ENCODE measurements around the gene KCNQ2.

The KCNQ2 gene

DNA sequence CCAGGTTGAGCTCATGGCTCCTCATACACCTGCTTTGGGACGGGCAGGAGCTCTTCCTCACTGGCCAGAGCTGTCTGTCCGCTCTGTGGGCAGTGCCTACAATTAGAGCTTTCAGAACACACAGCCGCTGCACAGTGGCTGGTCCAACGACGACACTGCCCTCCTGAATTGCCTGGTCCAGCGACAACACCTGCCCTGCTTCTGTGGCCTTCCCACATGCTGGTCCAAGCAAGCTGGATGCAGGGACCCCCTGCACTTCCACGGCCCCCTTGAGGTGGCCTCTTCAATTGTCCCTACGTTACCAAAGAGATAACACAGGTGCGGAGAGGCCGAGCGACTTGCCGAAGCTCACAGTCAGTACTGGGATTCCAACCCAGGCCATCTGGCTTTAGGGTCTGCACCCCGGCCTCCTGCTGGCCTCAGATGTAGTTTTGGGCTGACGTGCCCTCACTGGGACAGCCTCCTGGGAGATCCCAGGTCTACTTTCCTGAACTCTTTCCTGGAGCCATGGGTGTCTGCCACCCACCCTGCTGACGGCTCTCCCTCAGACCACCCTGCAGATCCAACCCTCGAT lies 109.9 kb downstream of the KCNQ2 start:
- H3K27ac ChIP-seq (ENCODE audit: low read depth, low read length) = no peak overlapping the region
- H3K9me3 ChIP-seq (ENCODE audit: low read length) = no peaks in the 10 kb centered on the region
- H3K27me3 ChIP-seq (ENCODE audit: control insufficient read depth in 1 of 2, insufficient read depth in 2 of 2, low read length in 2 of 2) = peaks cover 0 to 51% of the 10 kb centered on the region in 2 donors
- no peaks in the 10 kb centered on the region for H3K4me1 ChIP-seq (ENCODE audit: insufficient read depth, low read length)
- no peak overlapping the region for H3K4me3 ChIP-seq (ENCODE audit: low read depth in 1 of 2, low read length in 2 of 2)
- H3K9ac ChIP-seq (ENCODE audit: low read length) = no peak overlapping the region
- H3K36me3 ChIP-seq (ENCODE audit: insufficient read depth, low read length) = no peaks in the 10 kb centered on the region

DNA sequence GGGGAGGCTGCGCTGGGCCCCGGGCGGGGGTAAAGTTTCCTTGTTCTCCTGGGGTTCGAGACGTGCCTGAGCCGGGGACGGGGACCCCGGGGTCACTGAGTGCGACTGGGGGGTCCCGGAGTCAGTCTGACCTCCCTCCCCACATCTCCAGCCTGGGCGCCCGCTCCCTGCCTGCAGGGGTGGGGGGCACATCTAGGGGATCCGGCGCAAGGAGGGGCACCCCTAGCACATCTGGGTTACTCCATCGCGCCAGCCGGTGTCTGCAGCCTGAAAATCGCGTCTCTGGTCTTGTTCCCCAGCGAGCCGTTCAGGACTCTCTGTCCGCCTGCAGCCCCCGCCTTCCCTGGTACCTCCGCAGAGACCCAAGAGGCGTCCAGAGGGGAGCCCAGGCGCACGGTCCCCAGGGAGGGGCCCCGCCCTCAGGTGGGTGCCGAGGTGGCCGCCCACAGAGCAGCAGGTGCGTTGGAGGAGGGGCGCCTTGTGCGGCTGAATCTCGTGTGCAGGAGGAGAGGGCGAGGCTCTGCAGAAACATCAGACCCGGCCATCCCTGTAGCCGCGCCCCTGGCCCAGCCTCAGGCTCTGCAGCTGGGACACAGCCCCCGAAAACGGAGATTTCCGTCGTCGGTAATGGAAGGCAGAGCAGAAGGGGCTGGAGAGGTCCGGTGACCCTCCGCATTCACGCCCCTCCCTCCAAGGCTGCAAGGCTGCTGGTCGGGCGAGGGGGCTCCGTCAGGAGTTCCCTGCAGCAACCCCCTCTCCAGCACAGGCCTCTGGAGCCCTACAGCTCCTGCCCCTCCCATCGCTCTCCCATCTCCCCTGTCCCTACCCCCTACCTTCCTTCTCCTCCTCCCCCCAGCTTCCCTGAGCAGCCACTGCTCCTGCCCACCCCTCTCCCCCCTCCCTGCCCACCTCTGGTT lies 110.7 kb downstream of the KCNQ2 start:
- Histone ChIP-seq H3K27ac (ENCODE audit: low read depth, low read length) (no peak overlapping the region), H3K9me3 (ENCODE audit: low read length) (no peaks in the 10 kb centered on the region), H3K27me3 (ENCODE audit: control insufficient read depth in 1 of 2, insufficient read depth in 2 of 2, low read length in 2 of 2) (peaks cover 0 to 47% of the 10 kb centered on the region in 2 donors), H3K4me1 (ENCODE audit: insufficient read depth, low read length) (no peaks in the 10 kb centered on the region), H3K36me3 (ENCODE audit: insufficient read depth, low read length) (no peaks in the 10 kb centered on the region), H3K9ac (ENCODE audit: low read length) (no peak overlapping the region), H3K4me3 (ENCODE audit: low read depth in 1 of 2, low read length in 2 of 2) (no peak overlapping the region)

DNA sequence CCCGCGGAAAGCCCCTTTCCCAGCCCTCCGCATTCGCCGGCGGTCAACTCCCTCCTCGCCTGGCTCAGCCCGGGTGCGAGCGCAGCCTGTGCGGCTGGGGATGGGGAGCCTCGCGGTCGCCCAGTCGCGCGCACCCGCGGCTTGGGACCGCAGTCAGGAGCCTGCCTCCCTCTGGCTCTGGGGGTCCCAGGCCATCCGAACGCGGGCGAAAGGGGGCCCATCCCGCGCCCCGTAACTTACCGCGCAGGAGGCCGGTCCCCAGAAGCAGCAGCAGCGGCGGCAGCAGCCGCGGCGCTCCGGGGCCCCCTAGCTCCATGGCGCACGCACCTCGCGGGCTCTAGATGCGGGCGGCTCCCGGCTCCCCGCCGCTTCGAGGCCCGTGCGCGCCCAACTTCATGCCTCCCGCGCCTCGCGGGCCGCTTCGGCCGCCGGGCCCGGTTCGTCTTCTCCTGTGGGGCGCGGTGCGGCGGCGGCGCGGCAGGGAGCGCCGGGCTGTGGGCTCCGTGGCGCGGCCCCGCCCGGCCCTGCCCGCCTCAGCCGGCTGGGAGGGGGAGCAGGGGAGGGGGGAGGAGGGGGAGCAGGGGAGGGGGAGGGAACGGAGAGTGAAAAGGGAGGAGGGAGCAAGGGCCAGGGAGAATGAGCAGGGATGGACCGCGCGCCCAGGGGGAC lies 111.5 kb downstream of the KCNQ2 start, which contains the start of gene CHRNA4:
TSS of gene CHRNA4 (minus strand) at position 500 of the 669 bp plus-strand sequence. CDS start at position 316, 184 bp downstream.
- peaks cover 0 to 47% of the 10 kb centered on the region in 2 donors for H3K27me3 ChIP-seq (ENCODE audit: control insufficient read depth in 1 of 2, insufficient read depth in 2 of 2, low read length in 2 of 2)
- no peak within 1 kb of the TSS for H3K27ac ChIP-seq (ENCODE audit: low read depth, low read length)
- H3K4me3 ChIP-seq (ENCODE audit: low read depth in 1 of 2, low read length in 2 of 2) = no peak within 1 kb of the TSS
- no peaks in the 10 kb centered on the region for H3K36me3 ChIP-seq (ENCODE audit: insufficient read depth, low read length)
- H3K4me1 ChIP-seq (ENCODE audit: insufficient read depth, low read length) = no peaks in the 10 kb centered on the region
- H3K9ac ChIP-seq (ENCODE audit: low read length) = no peak within 1 kb of the TSS
- H3K9me3 ChIP-seq (ENCODE audit: low read length) = no peaks in the 10 kb centered on the region

DNA sequence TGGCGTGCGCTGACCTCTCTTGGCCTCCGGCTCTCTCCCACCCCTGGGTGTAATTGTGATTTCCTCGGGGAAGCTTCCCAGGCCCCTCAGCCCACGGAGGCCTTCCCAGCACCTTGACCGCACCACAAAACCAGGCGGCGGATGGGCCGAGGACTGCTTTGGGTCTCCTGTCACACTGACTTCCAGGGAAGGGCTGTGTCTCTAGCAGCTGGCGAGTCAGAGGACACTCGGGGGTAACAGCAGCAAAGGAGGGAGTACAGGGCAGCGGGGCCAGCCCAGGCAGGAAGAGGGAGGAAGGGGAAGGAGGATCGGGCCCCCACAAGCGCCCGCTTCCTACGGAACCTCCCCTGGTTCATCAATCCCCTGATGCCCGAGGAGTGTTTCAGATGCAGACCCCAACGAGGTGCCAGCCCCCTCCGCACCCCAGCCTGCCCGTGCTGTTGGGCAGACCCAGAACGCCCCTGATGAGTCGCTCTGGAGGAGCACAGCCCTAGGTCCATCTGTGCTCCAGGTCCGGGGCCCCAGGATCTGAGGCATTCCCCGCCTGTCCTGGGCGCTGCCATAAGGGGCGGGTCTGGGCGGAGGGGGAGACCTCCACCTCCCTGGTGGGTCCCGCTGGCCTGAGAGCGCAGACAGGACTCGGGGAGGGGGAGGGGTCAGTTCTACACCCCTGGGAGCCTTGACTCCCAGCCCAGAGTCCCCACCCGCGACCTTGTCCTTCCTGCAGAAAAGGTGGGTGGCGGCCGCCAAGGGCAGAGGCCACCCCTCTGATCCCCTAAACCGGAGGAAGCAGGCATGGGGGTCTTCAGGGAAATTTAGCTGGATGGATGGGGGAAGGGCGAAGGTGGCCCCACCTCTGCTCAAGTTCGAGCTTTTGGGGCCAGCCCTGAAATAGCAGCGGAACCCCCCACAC lies 112.3 kb downstream of the KCNQ2 start:
- no peak overlapping the region for H3K4me3 ChIP-seq (ENCODE audit: low read depth in 1 of 2, low read length in 2 of 2)
- no peak overlapping the region for H3K9ac ChIP-seq (ENCODE audit: low read length)
- no peak overlapping the region for H3K27ac ChIP-seq (ENCODE audit: low read depth, low read length)
- no peaks in the 10 kb centered on the region for H3K9me3 ChIP-seq (ENCODE audit: low read length)
- H3K36me3 ChIP-seq (ENCODE audit: insufficient read depth, low read length) = no peaks in the 10 kb centered on the region
- no peaks in the 10 kb centered on the region for H3K4me1 ChIP-seq (ENCODE audit: insufficient read depth, low read length)
- H3K27me3 ChIP-seq (ENCODE audit: control insufficient read depth in 1 of 2, insufficient read depth in 2 of 2, low read length in 2 of 2) = peaks cover 0 to 53% of the 10 kb centered on the region in 2 donors

DNA sequence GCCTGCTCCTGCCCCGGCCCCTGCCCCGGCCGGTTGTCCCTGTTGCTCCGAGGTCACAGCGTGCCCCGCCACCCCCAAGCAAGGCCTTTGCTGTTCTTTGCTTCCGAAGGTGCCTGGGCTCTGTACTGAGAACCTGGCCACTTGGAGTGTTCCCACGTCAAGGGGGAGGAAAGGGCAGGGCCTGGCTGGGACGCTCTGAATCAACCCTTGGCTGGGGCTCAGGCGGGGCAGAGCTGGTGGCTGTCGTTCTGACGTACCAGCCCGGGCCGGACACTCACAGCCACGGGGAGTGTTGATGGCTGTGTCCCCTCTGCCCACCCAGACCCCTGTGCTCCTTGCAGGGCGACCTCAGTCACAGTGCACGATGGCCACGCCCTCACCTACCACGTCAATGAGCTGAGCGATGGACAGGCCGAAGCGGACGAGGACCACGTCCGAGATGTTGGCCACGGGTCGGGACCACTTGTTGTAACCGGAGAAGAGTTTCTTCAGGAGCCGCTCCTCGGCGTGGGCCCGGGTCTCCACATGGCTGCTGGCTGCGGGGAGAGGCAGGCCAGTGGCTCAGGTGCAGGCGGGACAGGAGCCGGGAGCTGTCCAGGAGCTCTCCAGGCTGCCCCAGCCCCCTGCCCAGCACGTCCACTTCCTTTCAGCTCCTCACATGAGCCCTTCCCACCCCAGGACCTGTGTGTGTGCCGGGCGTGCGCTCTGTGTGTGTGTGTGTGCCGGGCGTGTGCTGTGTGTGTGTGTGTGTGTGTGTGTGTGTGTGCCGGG lies 113.1 kb downstream of the KCNQ2 start:
- H3K9ac ChIP-seq (ENCODE audit: low read length) = no peak overlapping the region
- H3K4me1 ChIP-seq (ENCODE audit: insufficient read depth, low read length) = no peaks in the 10 kb centered on the region
- H3K27ac ChIP-seq (ENCODE audit: low read depth, low read length) = no peak overlapping the region
- peaks cover 0 to 55% of the 10 kb centered on the region in 2 donors for H3K27me3 ChIP-seq (ENCODE audit: control insufficient read depth in 1 of 2, insufficient read depth in 2 of 2, low read length in 2 of 2)
- H3K9me3 ChIP-seq (ENCODE audit: low read length) = no peaks in the 10 kb centered on the region
- no peaks in the 10 kb centered on the region for H3K36me3 ChIP-seq (ENCODE audit: insufficient read depth, low read length)
- H3K4me3 ChIP-seq (ENCODE audit: low read depth in 1 of 2, low read length in 2 of 2) = no peak overlapping the region

DNA sequence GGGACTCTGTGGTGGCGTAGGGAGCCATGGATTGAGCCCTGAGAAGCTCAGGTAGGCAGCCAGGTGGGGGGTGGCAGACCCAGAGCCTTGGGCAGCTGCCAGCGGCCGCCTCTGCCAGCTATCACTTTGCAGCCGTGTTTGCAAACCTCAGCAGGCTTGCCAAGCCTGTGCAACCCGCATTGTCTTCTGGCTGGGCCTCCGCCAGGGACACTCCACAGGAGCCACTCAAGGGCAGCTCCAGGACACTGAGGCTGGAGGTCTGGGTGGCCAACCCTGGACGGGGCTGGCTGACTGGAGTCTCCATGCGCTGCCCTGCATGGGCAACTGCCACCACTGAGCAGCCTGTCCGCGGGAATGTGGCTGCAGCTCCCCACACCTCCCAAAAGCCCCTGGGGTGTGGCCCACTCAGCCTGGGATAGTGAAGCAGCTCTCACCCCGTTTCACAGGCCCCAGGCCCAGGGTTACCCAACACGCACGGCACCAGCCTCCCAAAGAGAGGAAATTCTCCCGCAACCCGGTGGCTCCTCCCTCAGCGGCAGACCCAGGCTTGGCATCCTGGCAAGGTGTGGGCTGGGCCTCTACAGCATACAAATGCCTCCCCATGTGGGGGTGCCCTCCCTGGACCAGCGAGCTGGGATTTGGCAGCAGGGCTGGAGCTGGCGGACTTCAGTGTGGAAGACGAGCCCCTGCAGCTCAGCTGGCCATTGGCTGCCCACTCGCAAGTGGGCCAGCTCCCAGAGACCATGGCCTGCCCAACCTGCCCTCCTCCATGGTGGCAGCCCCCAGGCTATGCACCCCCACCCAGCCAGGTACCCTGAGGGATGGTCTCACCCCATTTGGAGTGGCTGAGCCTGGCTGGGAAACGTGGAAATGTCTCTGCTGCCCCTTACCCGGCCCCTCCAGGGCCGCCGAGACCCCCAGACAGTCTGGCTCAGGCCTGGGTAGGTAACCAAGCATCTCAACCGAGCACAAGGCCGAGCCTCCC lies 114.2 kb downstream of the KCNQ2 start:
- H3K36me3 ChIP-seq (ENCODE audit: insufficient read depth, low read length) = no peaks in the 10 kb centered on the region
- no peaks in the 10 kb centered on the region for H3K9me3 ChIP-seq (ENCODE audit: low read length)
- no peak overlapping the region for H3K4me3 ChIP-seq (ENCODE audit: low read depth in 1 of 2, low read length in 2 of 2)
- H3K27ac ChIP-seq (ENCODE audit: low read depth, low read length) = no peak overlapping the region
- H3K9ac ChIP-seq (ENCODE audit: low read length) = no peak overlapping the region
- H3K27me3 ChIP-seq (ENCODE audit: control insufficient read depth in 1 of 2, insufficient read depth in 2 of 2, low read length in 2 of 2) = peaks cover 0 to 46% of the 10 kb centered on the region in 2 donors
- H3K4me1 ChIP-seq (ENCODE audit: insufficient read depth, low read length) = no peaks in the 10 kb centered on the region

DNA sequence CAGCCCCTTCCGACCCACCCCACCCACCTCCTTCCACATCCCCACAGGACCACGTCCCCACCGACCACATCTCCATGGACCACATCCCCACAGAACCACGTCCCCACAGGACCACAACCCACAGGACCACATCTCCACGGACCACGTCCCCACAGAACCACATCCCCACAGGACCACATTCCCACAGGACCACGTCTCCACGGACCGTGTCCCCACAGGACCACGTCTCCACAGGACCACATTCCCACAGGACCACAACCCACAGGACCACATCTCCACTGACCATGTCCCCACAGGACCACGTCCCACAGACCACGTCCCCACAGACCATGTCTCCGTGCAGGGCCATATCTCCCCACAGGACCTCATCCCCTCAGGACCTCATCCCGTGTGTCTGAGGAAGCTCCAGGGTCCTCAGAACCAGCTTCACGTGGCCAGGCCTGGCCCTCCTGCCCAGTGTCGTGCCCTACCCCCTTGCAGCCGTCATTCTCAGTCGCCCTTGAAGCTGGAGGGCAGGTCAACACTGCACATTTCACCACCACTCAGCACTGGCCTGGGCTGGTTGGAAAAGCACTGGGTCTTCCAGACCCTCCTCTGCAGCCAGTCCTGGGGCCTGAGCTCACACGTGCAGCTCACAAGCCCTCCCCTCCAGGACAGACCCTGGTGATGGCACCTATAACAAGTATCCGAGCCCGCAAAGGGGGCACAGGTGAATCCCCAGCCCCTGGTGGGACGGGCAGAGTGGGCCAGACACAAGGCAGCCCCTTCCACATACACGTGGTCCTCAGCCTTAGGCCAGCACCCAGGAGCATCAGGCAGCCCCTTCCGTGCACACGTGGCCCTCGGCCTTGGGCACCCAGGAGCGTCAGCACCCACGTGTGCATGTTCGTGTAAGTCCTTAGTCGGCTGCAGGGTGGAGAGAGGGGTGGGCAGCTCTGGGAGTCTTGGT lies 115.2 kb downstream of the KCNQ2 start:
- Histone ChIP-seq H3K36me3 (ENCODE audit: insufficient read depth, low read length) (no peaks in the 10 kb centered on the region), H3K27ac (ENCODE audit: low read depth, low read length) (no peak overlapping the region), H3K4me1 (ENCODE audit: insufficient read depth, low read length) (no peaks in the 10 kb centered on the region), H3K9ac (ENCODE audit: low read length) (no peak overlapping the region), H3K9me3 (ENCODE audit: low read length) (no peaks in the 10 kb centered on the region), H3K4me3 (ENCODE audit: low read depth in 1 of 2, low read length in 2 of 2) (no peak overlapping the region), H3K27me3 (ENCODE audit: control insufficient read depth in 1 of 2, insufficient read depth in 2 of 2, low read length in 2 of 2) (peaks cover 0 to 56% of the 10 kb centered on the region in 2 donors)

DNA sequence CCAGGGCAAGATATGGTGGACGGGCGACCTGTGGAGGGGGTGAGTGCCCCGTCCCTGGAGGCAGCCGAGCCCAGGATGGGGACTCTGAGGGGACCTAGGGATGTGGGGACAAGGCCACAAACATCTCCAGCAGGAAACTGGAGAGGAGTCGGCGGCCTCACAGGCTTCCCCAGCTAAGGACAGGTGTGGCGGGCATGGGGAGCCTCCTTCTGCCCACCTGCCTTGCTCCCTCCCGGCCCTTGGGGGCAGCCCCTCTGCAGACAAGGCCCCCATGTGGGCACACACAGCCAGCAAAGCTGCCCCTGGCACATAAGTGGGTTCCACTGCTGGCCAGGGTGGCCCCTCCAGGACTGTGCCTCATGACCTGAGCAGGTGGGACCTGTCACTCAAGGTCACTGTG lies 115.9 kb downstream of the KCNQ2 start:
- no peak overlapping the region for H3K9ac ChIP-seq (ENCODE audit: low read length)
- H3K36me3 ChIP-seq (ENCODE audit: insufficient read depth, low read length) = no peaks in the 10 kb centered on the region
- no peaks in the 10 kb centered on the region for H3K4me1 ChIP-seq (ENCODE audit: insufficient read depth, low read length)
- no peak overlapping the region for H3K27ac ChIP-seq (ENCODE audit: low read depth, low read length)
- H3K27me3 ChIP-seq (ENCODE audit: control insufficient read depth in 1 of 2, insufficient read depth in 2 of 2, low read length in 2 of 2) = peaks cover 0 to 54% of the 10 kb centered on the region in 2 donors
- H3K9me3 ChIP-seq (ENCODE audit: low read length) = no peaks in the 10 kb centered on the region
- H3K4me3 ChIP-seq (ENCODE audit: low read depth in 1 of 2, low read length in 2 of 2) = no peak overlapping the region

DNA sequence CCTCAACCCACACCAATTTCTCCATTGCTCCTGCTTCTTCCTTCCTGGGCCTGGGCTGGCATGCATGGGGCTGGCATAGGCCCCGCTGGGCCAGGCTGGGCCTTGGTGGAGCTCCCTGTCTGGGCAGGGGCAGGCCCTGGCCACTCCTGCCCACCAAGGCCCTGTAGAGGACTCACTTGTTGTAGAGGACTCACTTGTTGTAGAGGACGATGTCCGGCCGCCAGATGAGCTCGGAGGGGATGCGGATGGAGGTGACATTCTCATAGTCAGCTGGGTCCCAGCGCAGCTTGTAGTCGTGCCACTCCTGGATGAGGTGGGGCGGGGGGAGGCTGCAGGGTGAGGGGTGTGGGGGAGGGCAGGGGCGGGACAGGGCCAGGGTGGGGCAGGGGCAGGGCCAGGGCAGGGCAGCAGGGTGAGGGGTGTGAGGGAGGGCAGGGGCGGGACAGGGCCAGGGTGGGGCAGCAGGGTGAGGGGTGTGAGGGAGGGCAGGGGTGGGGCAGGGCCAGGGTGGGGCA lies 116.6 kb downstream of the KCNQ2 start:
- Histone ChIP-seq H3K27me3 (ENCODE audit: control insufficient read depth in 1 of 2, insufficient read depth in 2 of 2, low read length in 2 of 2) (peaks cover 0 to 51% of the 10 kb centered on the region in 2 donors), H3K9me3 (ENCODE audit: low read length) (no peaks in the 10 kb centered on the region), H3K36me3 (ENCODE audit: insufficient read depth, low read length) (no peaks in the 10 kb centered on the region)

More for the DNA sequence above, 116.6 kb downstream of the KCNQ2 start:
- H3K4me1 ChIP-seq (ENCODE audit: insufficient read depth, low read length) = no peaks in the 10 kb centered on the region
- no peak overlapping the region for H3K4me3 ChIP-seq (ENCODE audit: low read depth in 1 of 2, low read length in 2 of 2)
- no peak overlapping the region for H3K9ac ChIP-seq (ENCODE audit: low read length)
- H3K27ac ChIP-seq (ENCODE audit: low read depth, low read length) = no peak overlapping the region
